Measurements from ENCODE around the gene ALDH1A3. TPM values are rescaled to one million over a fixed set of nuclear protein-coding genes. Genes with fewer than 3 reads are reported as not detected.

The ALDH1A3 gene
- polyA plus RNA-seq (2012; ENCODE audit: insufficient read depth, insufficient read length, low read depth): not detected

GRCh38 chr15:100879464-100880138 lies at the start of gene ALDH1A3:
Gene ALDH1A3 (plus strand): TSS chr15:100879831. CDS start chr15:100879908, 77 bp downstream.
- no peak for TF ChIP-seq CTCF (IDR thresholded peaks at IDR 0.05; ENCODE audit: low read depth, low read length)
- no peaks in the 10 kb centered on the region; the same call in 1 of the 2 replicates for H3K9me3 ChIP-seq
- H3K27me3 ChIP-seq: peaks cover 17% of the 10 kb centered on the region
- peak within 1 kb of the TSS; percentile 38 for H3K4me3 ChIP-seq (ENCODE audit: low read depth, low read length)
- no peaks in the 10 kb centered on the region for H3K4me1 ChIP-seq
- no peaks in the 10 kb centered on the region for H3K36me3 ChIP-seq
- peak; percentile 28 for DNase-seq

GRCh38 chr15:100831467-100831866 lies 48.2 kb upstream of the ALDH1A3 start:
- no peak for TF ChIP-seq CTCF (IDR thresholded peaks at IDR 0.05; ENCODE audit: low read depth, low read length)
- H3K27me3 ChIP-seq: no peaks in the 10 kb centered on the region
- no peaks in the 10 kb centered on the region; the same call in 1 of the 2 replicates for H3K4me1 ChIP-seq
- H3K9me3 ChIP-seq: no peaks in the 10 kb centered on the region
- H3K36me3 ChIP-seq: no peaks in the 10 kb centered on the region
- no peak overlapping the region for H3K4me3 ChIP-seq (ENCODE audit: low read depth, low read length)
- DNase-seq: peak; percentile 60

GRCh38 chr15:100832149-100832942 lies 47.3 kb upstream of the ALDH1A3 start:
- H3K27me3 ChIP-seq: no peaks in the 10 kb centered on the region
- no peak for TF ChIP-seq CTCF (IDR thresholded peaks at IDR 0.05; ENCODE audit: low read depth, low read length)
- H3K36me3 ChIP-seq: no peaks in the 10 kb centered on the region
- no peak overlapping the region for H3K4me3 ChIP-seq (ENCODE audit: low read depth, low read length)
- no peaks in the 10 kb centered on the region; the same call in 1 of the 2 replicates for H3K4me1 ChIP-seq
- DNase-seq: no peak
- H3K9me3 ChIP-seq: no peaks in the 10 kb centered on the region

- Histone ChIP-seq H3K9me3 (no peaks in the 10 kb centered on the region), H3K4me1 (no peaks in the 10 kb centered on the region; the same call in 1 of the 2 replicates), H3K36me3 (no peaks in the 10 kb centered on the region), H3K27me3 (no peaks in the 10 kb centered on the region), H3K4me3 (ENCODE audit: low read depth, low read length) (no peak overlapping the region)
- DNase-seq: no peak
- no peak for TF ChIP-seq CTCF (IDR thresholded peaks at IDR 0.05; ENCODE audit: low read depth, low read length)
Measured at GRCh38 chr15:100833417-100834389, 45.9 kb upstream of the ALDH1A3 start.

- Histone ChIP-seq H3K36me3 (no peaks in the 10 kb centered on the region), H3K9me3 (no peaks in the 10 kb centered on the region), H3K4me1 (no peaks in the 10 kb centered on the region; the same call in 1 of the 2 replicates), H3K27me3 (no peaks in the 10 kb centered on the region), H3K4me3 (ENCODE audit: low read depth, low read length) (no peak overlapping the region)
- no peak for TF ChIP-seq CTCF (IDR thresholded peaks at IDR 0.05; ENCODE audit: low read depth, low read length)
- no peak for DNase-seq
Measured at GRCh38 chr15:100834731-100835130, 44.9 kb upstream of the ALDH1A3 start.
